ENCODE data around the gene ARHGAP10. TPM values are rescaled to one million over a fixed set of nuclear protein-coding genes. Genes with fewer than 3 reads are reported as not detected.

The ARHGAP10 gene
- total RNA-seq, 1 donor from 2014 or later = 4.6 TPM

DNA sequence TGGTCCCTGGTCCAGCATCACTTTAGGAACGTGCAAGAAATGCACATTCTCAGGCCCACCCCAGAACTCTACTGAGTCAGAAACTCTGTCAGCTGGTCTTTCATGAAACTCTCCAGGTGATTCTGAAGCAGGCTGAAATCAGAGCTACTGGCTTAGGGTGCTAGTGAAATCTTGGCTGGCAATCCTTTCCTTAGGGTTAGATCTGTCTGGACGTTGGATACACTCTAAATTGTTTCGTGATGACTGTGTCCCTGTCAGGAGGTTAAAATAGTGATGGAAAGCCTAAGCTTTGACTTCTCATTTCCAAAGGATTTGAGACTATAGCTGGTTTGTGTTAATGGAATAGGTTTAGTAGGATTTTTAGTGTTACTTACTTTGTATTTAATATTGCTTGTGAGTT is 99.1 kb downstream of the ARHGAP10 start:
- Mint-ChIP-seq H3K9me3 (ENCODE audit: unreplicated experiment) (no peaks in the 10 kb centered on the region), H3K4me3 (ENCODE audit: unreplicated experiment) (no peak overlapping the region), H3K4me1 (ENCODE audit: unreplicated experiment) (peaks cover 14% of the 10 kb centered on the region), H3K27ac (ENCODE audit: unreplicated experiment) (no peak overlapping the region), H3K27me3 (ENCODE audit: unreplicated experiment) (no peaks in the 10 kb centered on the region), H3K36me3 (ENCODE audit: low read depth, unreplicated experiment) (no peaks in the 10 kb centered on the region)
- TF ChIP-seq, protein P1, sequence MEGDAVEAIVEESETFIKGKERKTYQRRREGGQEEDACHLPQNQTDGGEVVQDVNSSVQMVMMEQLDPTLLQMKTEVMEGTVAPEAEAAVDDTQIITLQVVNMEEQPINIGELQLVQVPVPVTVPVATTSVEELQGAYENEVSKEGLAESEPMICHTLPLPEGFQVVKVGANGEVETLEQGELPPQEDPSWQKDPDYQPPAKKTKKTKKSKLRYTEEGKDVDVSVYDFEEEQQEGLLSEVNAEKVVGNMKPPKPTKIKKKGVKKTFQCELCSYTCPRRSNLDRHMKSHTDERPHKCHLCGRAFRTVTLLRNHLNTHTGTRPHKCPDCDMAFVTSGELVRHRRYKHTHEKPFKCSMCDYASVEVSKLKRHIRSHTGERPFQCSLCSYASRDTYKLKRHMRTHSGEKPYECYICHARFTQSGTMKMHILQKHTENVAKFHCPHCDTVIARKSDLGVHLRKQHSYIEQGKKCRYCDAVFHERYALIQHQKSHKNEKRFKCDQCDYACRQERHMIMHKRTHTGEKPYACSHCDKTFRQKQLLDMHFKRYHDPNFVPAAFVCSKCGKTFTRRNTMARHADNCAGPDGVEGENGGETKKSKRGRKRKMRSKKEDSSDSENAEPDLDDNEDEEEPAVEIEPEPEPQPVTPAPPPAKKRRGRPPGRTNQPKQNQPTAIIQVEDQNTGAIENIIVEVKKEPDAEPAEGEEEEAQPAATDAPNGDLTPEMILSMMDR (IDR thresholded peaks at IDR 0.05; ENCODE audit: unreplicated experiment) = no peak
- DNase-seq (ENCODE audit: low spot score) = no peak

DNA sequence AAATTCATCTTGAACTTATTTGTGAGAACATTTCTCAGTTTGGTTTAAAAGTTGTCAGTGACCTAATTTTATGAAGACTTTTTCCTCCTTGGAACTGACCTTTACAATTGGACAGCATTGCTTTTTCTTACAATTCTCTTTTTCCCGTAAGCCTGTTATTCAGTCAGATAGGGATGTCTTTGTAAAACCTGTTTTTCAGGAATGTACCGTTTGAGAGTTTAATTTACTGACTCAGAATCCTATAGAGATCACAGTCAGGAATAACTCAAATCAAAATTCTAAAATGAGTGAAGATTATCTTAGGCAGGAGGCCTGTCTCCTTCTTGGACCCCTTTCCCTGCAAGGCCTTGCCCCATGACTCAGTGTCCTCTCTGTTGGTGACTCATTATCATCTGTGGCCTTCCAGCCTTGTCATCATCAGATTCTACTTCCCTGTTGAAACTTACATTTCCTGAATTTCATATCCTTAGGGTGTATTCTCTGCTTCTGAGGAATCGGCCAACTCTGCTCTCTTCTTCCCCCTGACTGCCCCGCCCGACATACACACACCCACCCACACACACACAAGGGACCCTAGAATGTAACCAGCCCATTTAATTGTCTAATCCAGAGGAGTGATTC is 99.8 kb downstream of the ARHGAP10 start:
- no peaks in the 10 kb centered on the region for H3K36me3 Mint-ChIP-seq (ENCODE audit: low read depth, unreplicated experiment)
- no peaks in the 10 kb centered on the region for H3K9me3 Mint-ChIP-seq (ENCODE audit: unreplicated experiment)
- H3K27ac Mint-ChIP-seq (ENCODE audit: unreplicated experiment) = no peak overlapping the region
- H3K4me3 Mint-ChIP-seq (ENCODE audit: unreplicated experiment) = no peak overlapping the region
- no peak for DNase-seq (ENCODE audit: low spot score)
- TF ChIP-seq, protein P1 (IDR thresholded peaks at IDR 0.05; ENCODE audit: unreplicated experiment) = no peak
- peaks cover 14% of the 10 kb centered on the region for H3K4me1 Mint-ChIP-seq (ENCODE audit: unreplicated experiment)
- no peaks in the 10 kb centered on the region for H3K27me3 Mint-ChIP-seq (ENCODE audit: unreplicated experiment)

DNA sequence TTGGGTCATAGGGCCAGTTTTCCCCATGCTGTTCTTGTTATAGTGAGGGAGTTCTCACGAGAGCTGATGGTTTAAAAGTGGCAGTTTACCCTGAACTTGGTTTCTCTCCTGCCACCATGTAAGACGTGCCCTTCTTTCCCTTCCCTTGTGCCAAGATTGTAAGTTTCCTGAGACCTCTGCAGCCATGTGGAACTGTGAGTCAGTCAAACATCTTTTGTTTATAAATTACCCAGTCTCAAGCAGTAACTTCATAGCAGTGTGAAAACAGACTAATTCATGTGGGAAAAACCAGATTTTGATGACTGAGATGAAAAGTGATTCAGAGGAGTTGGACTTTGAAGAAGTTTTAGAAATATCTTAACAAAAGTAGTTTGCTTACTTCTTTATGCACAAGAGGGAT is 101.4 kb downstream of the ARHGAP10 start:
- no peak for DNase-seq (ENCODE audit: low spot score)
- Mint-ChIP-seq H3K36me3 (ENCODE audit: low read depth, unreplicated experiment) (no peaks in the 10 kb centered on the region), H3K4me3 (ENCODE audit: unreplicated experiment) (no peak overlapping the region), H3K4me1 (ENCODE audit: unreplicated experiment) (peaks cover 13% of the 10 kb centered on the region), H3K9me3 (ENCODE audit: unreplicated experiment) (no peaks in the 10 kb centered on the region), H3K27me3 (ENCODE audit: unreplicated experiment) (no peaks in the 10 kb centered on the region), H3K27ac (ENCODE audit: unreplicated experiment) (no peak overlapping the region)
- TF ChIP-seq, protein P1 (IDR thresholded peaks at IDR 0.05; ENCODE audit: unreplicated experiment) = no peak

DNA sequence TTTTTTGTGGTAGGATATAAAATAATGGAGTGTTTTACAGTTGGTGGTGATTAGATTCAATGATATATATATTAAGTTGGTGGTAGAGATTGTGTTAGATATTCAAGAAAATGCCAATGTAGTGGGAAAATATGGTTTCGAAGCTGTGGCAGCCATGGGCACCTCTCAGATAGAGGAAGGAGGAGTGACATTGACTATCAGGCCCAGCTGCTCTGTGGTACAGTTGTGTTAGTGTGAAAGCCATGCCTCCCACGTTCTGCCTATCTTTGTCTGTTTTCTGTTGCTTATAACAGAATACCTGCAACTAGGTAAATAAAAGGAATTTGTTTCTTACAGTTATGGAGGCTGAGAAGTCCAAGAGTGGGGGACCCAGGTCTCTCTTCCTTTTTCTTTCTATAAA is 101.9 kb downstream of the ARHGAP10 start:
- Mint-ChIP-seq H3K4me1 (ENCODE audit: unreplicated experiment) (peaks cover 9% of the 10 kb centered on the region), H3K27me3 (ENCODE audit: unreplicated experiment) (no peaks in the 10 kb centered on the region), H3K4me3 (ENCODE audit: unreplicated experiment) (no peak overlapping the region), H3K27ac (ENCODE audit: unreplicated experiment) (no peak overlapping the region), H3K36me3 (ENCODE audit: low read depth, unreplicated experiment) (no peaks in the 10 kb centered on the region), H3K9me3 (ENCODE audit: unreplicated experiment) (no peaks in the 10 kb centered on the region)
- TF ChIP-seq, protein P1 (IDR thresholded peaks at IDR 0.05; ENCODE audit: unreplicated experiment) = no peak
- DNase-seq (ENCODE audit: low spot score) = no peak

DNA sequence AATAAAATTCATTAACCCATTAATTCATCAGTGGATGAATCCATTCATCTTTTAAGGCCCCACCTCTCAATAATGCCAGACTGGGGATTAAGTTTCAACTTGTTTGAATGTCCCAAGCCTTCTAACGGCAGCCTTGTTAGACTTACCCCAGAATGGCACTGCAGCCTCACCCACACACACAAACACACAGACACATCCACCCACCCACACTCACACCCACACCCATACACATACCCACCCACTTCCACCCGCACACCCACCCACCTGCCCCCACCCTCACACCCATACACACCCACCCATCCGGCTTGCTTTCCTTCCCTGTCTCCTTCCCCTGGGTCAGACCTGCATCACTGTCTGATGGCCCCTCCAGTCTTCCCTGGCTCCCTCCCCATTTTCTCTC is 102.6 kb downstream of the ARHGAP10 start:
- H3K36me3 Mint-ChIP-seq (ENCODE audit: low read depth, unreplicated experiment) = no peaks in the 10 kb centered on the region
- no peak for DNase-seq (ENCODE audit: low spot score)
- H3K27ac Mint-ChIP-seq (ENCODE audit: unreplicated experiment) = no peak overlapping the region
- no peaks in the 10 kb centered on the region for H3K27me3 Mint-ChIP-seq (ENCODE audit: unreplicated experiment)
- peaks cover 7% of the 10 kb centered on the region for H3K4me1 Mint-ChIP-seq (ENCODE audit: unreplicated experiment)
- H3K9me3 Mint-ChIP-seq (ENCODE audit: unreplicated experiment) = no peaks in the 10 kb centered on the region
- no peak overlapping the region for H3K4me3 Mint-ChIP-seq (ENCODE audit: unreplicated experiment)
- TF ChIP-seq, protein P1 (IDR thresholded peaks at IDR 0.05; ENCODE audit: unreplicated experiment) = no peak

Data from endothelial cell (in vitro differentiated cells).